Measurements from ENCODE around the gene FAT1.

The FAT1 gene

GRCh38 chr4:186738421-186738820, 14.8 kb upstream of the FAT1 start:
- Histone ChIP-seq H3K27ac (ENCODE audit: low read length) (no peak overlapping the region), H3K9ac (ENCODE audit: low read length) (no peak overlapping the region), H3K4me2 (ENCODE audit: low read depth, low read length) (no peak overlapping the region), H3F3A (ENCODE audit: insufficient read depth, low read length) (no peaks in the 10 kb centered on the region), H4K20me1 (ENCODE audit: insufficient read depth, low read length) (no peaks in the 10 kb centered on the region), H3K36me3 (replicated peaks; ENCODE audit: insufficient read depth, low read length) (no peaks in the 10 kb centered on the region), H3K4me1 (ENCODE audit: low read length) (0 out of 2 replicates have a peak, but pooled peaks cover 5% of the 10 kb centered on the region), H3K27me3 (replicated peaks; ENCODE audit: insufficient read depth, low read length) (no peaks in the 10 kb centered on the region), H2AFZ (ENCODE audit: low read length) (no peak overlapping the region), H3K79me2 (ENCODE audit: low read length) (no peaks in the 10 kb centered on the region), H3K9me3 (replicated peaks; ENCODE audit: insufficient read depth, low read length) (no peaks in the 10 kb centered on the region), H3K4me3 (ENCODE audit: low read length) (no peak overlapping the region), H3K9me2 (replicated peaks; ENCODE audit: insufficient read depth, low read length) (no peaks in the 10 kb centered on the region)
- TF ChIP-seq EZH2 (optimal IDR thresholded peaks at IDR 0.05; ENCODE audit: low read depth, low read length) (no peak), EZH2phosphoT487 (IDR thresholded peaks at IDR 0.05; ENCODE audit: low read length) (no peak), CTCF (IDR thresholded peaks at IDR 0.05; ENCODE audit: low read length) (no peak)
- no peak for DNase-seq

GRCh38 chr4:186737427-186737826, 13.8 kb upstream of the FAT1 start:
- Histone ChIP-seq H3F3A (ENCODE audit: insufficient read depth, low read length) (no peaks in the 10 kb centered on the region), H3K27ac (ENCODE audit: low read length) (no peak overlapping the region), H3K79me2 (ENCODE audit: low read length) (no peaks in the 10 kb centered on the region), H3K36me3 (replicated peaks; ENCODE audit: insufficient read depth, low read length) (no peaks in the 10 kb centered on the region), H3K4me1 (ENCODE audit: low read length) (0 out of 2 replicates have a peak, but pooled peaks cover 5% of the 10 kb centered on the region), H3K9me3 (replicated peaks; ENCODE audit: insufficient read depth, low read length) (no peaks in the 10 kb centered on the region), H2AFZ (ENCODE audit: low read length) (no peak overlapping the region), H3K9ac (ENCODE audit: low read length) (no peak overlapping the region), H4K20me1 (ENCODE audit: insufficient read depth, low read length) (no peaks in the 10 kb centered on the region), H3K27me3 (replicated peaks; ENCODE audit: insufficient read depth, low read length) (no peaks in the 10 kb centered on the region), H3K9me2 (replicated peaks; ENCODE audit: insufficient read depth, low read length) (no peaks in the 10 kb centered on the region), H3K4me2 (ENCODE audit: low read depth, low read length) (no peak overlapping the region), H3K4me3 (ENCODE audit: low read length) (no peak overlapping the region)
- no peak for TF ChIP-seq EZH2phosphoT487 (IDR thresholded peaks at IDR 0.05; ENCODE audit: low read length)
- TF ChIP-seq CTCF (IDR thresholded peaks at IDR 0.05; ENCODE audit: low read length) = no peak
- no peak for TF ChIP-seq EZH2 (optimal IDR thresholded peaks at IDR 0.05; ENCODE audit: low read depth, low read length)
- no peak for DNase-seq

DNA sequence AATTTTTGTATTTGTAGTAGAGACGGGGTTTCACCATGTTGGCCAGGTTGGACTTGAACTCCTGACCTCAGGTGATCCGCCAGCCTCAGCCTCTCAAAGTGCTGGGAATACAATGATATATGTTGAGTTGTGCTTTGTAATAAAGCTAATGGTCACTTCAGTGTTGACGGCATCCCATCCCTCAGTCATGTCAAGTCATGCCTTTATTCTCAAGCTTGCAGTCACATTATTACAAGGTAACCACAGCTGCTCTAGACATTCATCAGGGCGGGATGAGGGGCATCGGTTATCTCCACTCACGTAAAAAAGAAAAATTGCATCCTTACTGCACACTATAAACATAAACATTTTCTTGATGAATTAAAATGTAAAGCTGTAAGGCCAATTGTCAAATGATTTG, 12.8 kb upstream of the FAT1 start:
- Histone ChIP-seq H3K9ac (ENCODE audit: low read length) (no peak overlapping the region), H2AFZ (ENCODE audit: low read length) (no peak overlapping the region), H3K79me2 (ENCODE audit: low read length) (no peaks in the 10 kb centered on the region), H3K9me3 (replicated peaks; ENCODE audit: insufficient read depth, low read length) (no peaks in the 10 kb centered on the region), H3K36me3 (replicated peaks; ENCODE audit: insufficient read depth, low read length) (no peaks in the 10 kb centered on the region), H3K4me1 (ENCODE audit: low read length) (0 out of 2 replicates have a peak, but pooled peaks cover 5% of the 10 kb centered on the region), H3K4me3 (ENCODE audit: low read length) (no peak overlapping the region), H3K27me3 (replicated peaks; ENCODE audit: insufficient read depth, low read length) (no peaks in the 10 kb centered on the region), H3K4me2 (ENCODE audit: low read depth, low read length) (no peak overlapping the region), H3K27ac (ENCODE audit: low read length) (no peak overlapping the region), H4K20me1 (ENCODE audit: insufficient read depth, low read length) (no peaks in the 10 kb centered on the region), H3F3A (ENCODE audit: insufficient read depth, low read length) (no peaks in the 10 kb centered on the region), H3K9me2 (replicated peaks; ENCODE audit: insufficient read depth, low read length) (no peaks in the 10 kb centered on the region)
- no peak for TF ChIP-seq EZH2phosphoT487 (IDR thresholded peaks at IDR 0.05; ENCODE audit: low read length)
- no peak for TF ChIP-seq EZH2 (optimal IDR thresholded peaks at IDR 0.05; ENCODE audit: low read depth, low read length)
- no peak for TF ChIP-seq CTCF (IDR thresholded peaks at IDR 0.05; ENCODE audit: low read length)
- no peak for DNase-seq
